Loucy (cell line): ENCODE data around the gene RRAD.

ENCODE experiments used
- CTCF ChIP-seq: fragments of 200-600 bp; sonication (generic); conservative IDR thresholded peaks from 2 replicates; pipeline ENCODE4 v1.5.1; 2014; ENCODE audit warnings: mild to moderate bottlenecking, antibody characterized with exemption, low read length
- EZH2phosphoT487 ChIP-seq: fragments of 200-600 bp; IDR thresholded peaks from 2 replicates; pipeline ENCODE4 v1.6.1; 2018; ENCODE audit warnings: antibody characterized with exemption, mild to moderate bottlenecking, moderate library complexity, borderline replicate concordance

GRCh38 chr16:66886321-66886720 is 39.0 kb downstream of the RRAD start:
- TF ChIP-seq CTCF (no peak), EZH2phosphoT487 (no peak)
